Immature natural killer cell (primary cell): ENCODE results near the gene IYD. TPM values are rescaled to one million over a fixed set of nuclear protein-coding genes. Genes with fewer than 3 reads are reported as not detected.

Experiments used
- DNase-seq, 3 donors: peaks; one replicate each; pipeline ENCODE4 v3.0.0; 2022; ENCODE audit warnings: mixed read lengths in 1 of 3
- H3K27ac Mint-ChIP-seq, 6 donors: one replicate each; pipeline ENCODE4 v1.8.0; 2020; ENCODE audit warnings: mixed read lengths in 6 of 6, mild to moderate bottlenecking in 5 of 6, inconsistent platforms in 4 of 6, moderate library complexity in 3 of 6
- H3K27me3 Mint-ChIP-seq, 3 donors: one replicate each; pipeline ENCODE4 v1.8.0; 2020 to 2021; ENCODE audit warnings: low read depth in 3 of 3, mild to moderate bottlenecking in 3 of 3, mixed read lengths in 3 of 3, moderate library complexity in 3 of 3, inconsistent platforms in 1 of 3
- H3K36me3 Mint-ChIP-seq, 3 donors: one replicate each; pipeline ENCODE4 v1.8.0; 2020; ENCODE audit warnings: mixed read lengths in 3 of 3, inconsistent platforms in 2 of 3, mild to moderate bottlenecking in 2 of 3
- H3K4me1 Mint-ChIP-seq, 2 donors: one replicate each; pipeline ENCODE4 v1.8.0; 2020; ENCODE audit warnings: inconsistent platforms in 2 of 2, mild to moderate bottlenecking in 2 of 2, mixed read lengths in 2 of 2, moderate library complexity in 1 of 2
- H3K4me3 Mint-ChIP-seq, 5 donors: one replicate each; pipeline ENCODE4 v1.8.0; 2020; ENCODE audit warnings: mild to moderate bottlenecking in 5 of 5, mixed read lengths in 5 of 5, inconsistent platforms in 3 of 5, moderate library complexity in 3 of 5
- H3K9me3 Mint-ChIP-seq, 6 donors: one replicate each; pipeline ENCODE4 v1.8.0; 2020; ENCODE audit warnings: mild to moderate bottlenecking in 6 of 6, mixed read lengths in 6 of 6, inconsistent platforms in 4 of 6, moderate library complexity in 3 of 6
- polyA plus RNA-seq, 3 donors: library from polyadenylated mRNA; unstranded; fragments of 300-500 nt; fragmentation: Illumina TruSeq; gene quantifications; one replicate each; pipeline ENCODE4 v1.2.3, GENCODE V29; 2021

Gene IYD, protein sequence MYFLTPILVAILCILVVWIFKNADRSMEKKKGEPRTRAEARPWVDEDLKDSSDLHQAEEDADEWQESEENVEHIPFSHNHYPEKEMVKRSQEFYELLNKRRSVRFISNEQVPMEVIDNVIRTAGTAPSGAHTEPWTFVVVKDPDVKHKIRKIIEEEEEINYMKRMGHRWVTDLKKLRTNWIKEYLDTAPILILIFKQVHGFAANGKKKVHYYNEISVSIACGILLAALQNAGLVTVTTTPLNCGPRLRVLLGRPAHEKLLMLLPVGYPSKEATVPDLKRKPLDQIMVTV
- polyA plus RNA-seq, result not detected

DNA sequence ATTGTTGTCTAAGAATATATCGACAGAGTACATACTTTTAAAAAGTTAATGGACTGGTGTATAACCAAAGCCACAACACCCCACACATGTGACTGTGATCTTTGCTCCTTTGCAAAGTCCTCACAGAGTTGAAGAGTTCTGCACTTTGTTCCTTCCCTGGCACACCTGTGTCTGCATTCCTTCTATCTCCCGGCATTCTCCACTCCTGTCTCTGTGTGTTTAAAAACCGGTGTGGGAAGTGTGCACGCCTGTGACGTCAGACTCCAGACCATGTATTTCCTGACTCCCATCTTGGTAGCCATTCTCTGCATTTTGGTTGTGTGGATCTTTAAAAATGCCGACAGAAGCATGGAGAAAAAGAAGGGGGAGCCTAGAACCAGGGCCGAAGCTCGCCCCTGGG is at the start of gene IYD:
IYD (plus strand) TSS at position 251 of the 400 bp plus-strand sequence; CDS start at position 271, 20 bp downstream.
- Mint-ChIP-seq H3K36me3 (no peaks in the 10 kb centered on the region), H3K4me1 (no peaks in the 10 kb centered on the region), H3K4me3 (no peak within 1 kb of the TSS), H3K9me3 (no peaks in the 10 kb centered on the region), H3K27me3 (peaks cover 0 to 4% (median 1%) of the 10 kb centered on the region in 3 donors), H3K27ac (no peak within 1 kb of the TSS)
- no peak for DNase-seq

- DNase-seq, result no peak
- no peaks in the 10 kb centered on the region for H3K4me1 Mint-ChIP-seq
- H3K27ac Mint-ChIP-seq, result no peak overlapping the region
- H3K36me3 Mint-ChIP-seq, result no peaks in the 10 kb centered on the region
- peaks cover 2 to 7% (median 2%) of the 10 kb centered on the region in 3 donors for H3K27me3 Mint-ChIP-seq
- H3K4me3 Mint-ChIP-seq, result no peak overlapping the region
- H3K9me3 Mint-ChIP-seq, result peaks cover 0 to 2% (median 0%) of the 10 kb centered on the region in 6 donors
These were observed 48.9 kb upstream of the IYD start for GRCh38 chr6:150319924-150320323.

DNA sequence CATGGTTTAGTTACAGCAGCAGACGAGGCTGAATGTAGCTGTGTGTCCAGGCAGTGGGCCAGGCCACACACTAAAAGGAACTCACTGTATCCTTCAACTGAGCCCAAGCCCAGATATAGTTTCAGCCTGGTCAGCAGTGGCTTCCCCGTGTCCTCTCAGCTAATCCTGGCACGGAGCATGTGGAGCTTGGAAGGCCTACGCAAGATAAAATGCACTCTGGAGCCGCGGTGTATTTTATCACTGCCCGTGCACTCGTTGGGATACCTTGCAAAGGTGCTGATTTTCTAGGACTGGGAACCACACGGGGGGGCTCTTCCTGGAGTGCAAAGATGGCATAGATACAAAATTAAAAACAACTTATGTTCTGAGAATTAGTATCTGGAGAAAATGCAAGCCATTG is 48.4 kb upstream of the IYD start:
- Mint-ChIP-seq H3K27me3 (peaks cover 2 to 10% (median 2%) of the 10 kb centered on the region in 3 donors), H3K4me3 (no peak overlapping the region), H3K27ac (no peak overlapping the region), H3K36me3 (no peaks in the 10 kb centered on the region), H3K9me3 (peaks cover 0 to 2% (median 0%) of the 10 kb centered on the region in 6 donors), H3K4me1 (no peaks in the 10 kb centered on the region)
- no peak for DNase-seq

DNA sequence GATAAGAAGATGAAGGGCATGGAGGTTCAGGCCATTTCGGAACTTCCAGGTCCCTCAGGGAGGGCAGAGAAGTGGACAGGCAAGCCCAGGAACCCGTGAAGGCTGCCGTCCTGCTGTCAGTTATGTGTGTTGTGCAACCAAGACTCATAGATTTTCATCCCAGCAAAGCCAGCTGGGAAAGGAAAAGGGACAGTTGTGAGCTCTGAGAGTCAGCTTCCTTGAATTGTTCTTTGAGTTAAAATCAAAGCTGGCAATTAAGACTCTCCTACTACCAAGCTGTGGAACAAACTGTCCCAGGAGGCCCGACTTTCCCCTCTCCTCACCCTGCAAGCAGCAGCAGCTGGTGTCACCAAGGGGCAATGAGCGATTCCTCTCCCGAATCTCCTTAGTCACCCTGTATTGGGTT is 46.3 kb upstream of the IYD start:
- H3K9me3 Mint-ChIP-seq, result peaks cover 0 to 2% (median 0%) of the 10 kb centered on the region in 6 donors

DNA sequence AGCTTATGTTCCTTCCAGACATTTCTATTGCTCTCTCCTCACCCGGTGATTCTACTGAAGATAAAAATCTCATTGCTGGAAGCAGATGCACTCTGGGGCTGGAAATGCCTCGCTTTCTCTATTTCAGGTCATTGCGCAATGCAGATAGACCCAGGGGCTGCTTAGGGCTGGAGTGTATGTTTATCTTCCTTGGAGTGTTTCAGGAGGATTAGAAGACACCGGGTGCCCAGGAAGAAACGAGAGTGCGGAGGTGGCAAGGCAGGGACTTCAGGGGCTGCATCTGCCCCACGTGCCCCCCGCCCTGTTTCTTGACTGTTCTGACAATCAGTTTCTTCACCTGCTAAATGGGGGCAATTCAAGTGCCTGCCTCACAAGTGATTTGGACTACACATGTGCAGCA is 45.6 kb upstream of the IYD start:
- Mint-ChIP-seq H3K9me3 (peaks cover 0 to 2% (median 0%) of the 10 kb centered on the region in 6 donors), H3K27ac (no peak overlapping the region), H3K36me3 (peaks cover 0 to 3% (median 0%) of the 10 kb centered on the region in 3 donors), H3K27me3 (peaks cover 0 to 8% (median 2%) of the 10 kb centered on the region in 3 donors), H3K4me1 (no peaks in the 10 kb centered on the region), H3K4me3 (no peak overlapping the region)
- no peak for DNase-seq

More for the DNA sequence above, 46.3 kb upstream of the IYD start:
- Mint-ChIP-seq H3K4me1 (no peaks in the 10 kb centered on the region), H3K4me3 (no peak overlapping the region), H3K27ac (no peak overlapping the region), H3K36me3 (peaks cover 0 to 3% (median 0%) of the 10 kb centered on the region in 3 donors), H3K27me3 (peaks cover 0 to 8% (median 2%) of the 10 kb centered on the region in 3 donors)
- DNase-seq, result no peak

GRCh38 chr6:150324044-150324443 is 44.8 kb upstream of the IYD start:
- no peak overlapping the region for H3K4me3 Mint-ChIP-seq
- H3K36me3 Mint-ChIP-seq, result peaks cover 0 to 3% (median 0%) of the 10 kb centered on the region in 3 donors
- no peak overlapping the region for H3K27ac Mint-ChIP-seq
- peaks cover 0 to 8% (median 2%) of the 10 kb centered on the region in 3 donors for H3K27me3 Mint-ChIP-seq
- H3K4me1 Mint-ChIP-seq, result no peaks in the 10 kb centered on the region
- peaks cover 0 to 2% (median 0%) of the 10 kb centered on the region in 6 donors for H3K9me3 Mint-ChIP-seq
- no peak for DNase-seq

- no peak for DNase-seq
- Mint-ChIP-seq H3K9me3 (peaks cover 0 to 2% (median 0%) of the 10 kb centered on the region in 6 donors), H3K4me3 (no peak overlapping the region), H3K27me3 (peaks cover 0 to 8% (median 2%) of the 10 kb centered on the region in 3 donors), H3K27ac (no peak overlapping the region), H3K4me1 (no peaks in the 10 kb centered on the region), H3K36me3 (peaks cover 0 to 3% (median 0%) of the 10 kb centered on the region in 3 donors)
These were observed 43.6 kb upstream of the IYD start for GRCh38 chr6:150325066-150325772.

GRCh38 chr6:150327117-150327774 is 41.6 kb upstream of the IYD start:
- peaks cover 0 to 9% (median 2%) of the 10 kb centered on the region in 3 donors for H3K27me3 Mint-ChIP-seq
- H3K9me3 Mint-ChIP-seq, result peaks cover 0 to 2% (median 0%) of the 10 kb centered on the region in 6 donors
- H3K36me3 Mint-ChIP-seq, result peaks cover 0 to 3% (median 0%) of the 10 kb centered on the region in 3 donors
- DNase-seq, result no peak
- no peak overlapping the region for H3K4me3 Mint-ChIP-seq
- H3K27ac Mint-ChIP-seq, result no peak overlapping the region
- no peaks in the 10 kb centered on the region for H3K4me1 Mint-ChIP-seq

- H3K4me3 Mint-ChIP-seq, result no peak overlapping the region
- peaks cover 0 to 2% (median 0%) of the 10 kb centered on the region in 6 donors for H3K9me3 Mint-ChIP-seq
- peaks cover 0 to 3% (median 0%) of the 10 kb centered on the region in 3 donors for H3K36me3 Mint-ChIP-seq
- H3K27ac Mint-ChIP-seq, result no peak overlapping the region
- no peak for DNase-seq
- peaks cover 0 to 8% (median 4%) of the 10 kb centered on the region in 3 donors for H3K27me3 Mint-ChIP-seq
- no peaks in the 10 kb centered on the region for H3K4me1 Mint-ChIP-seq
These were observed 39.9 kb upstream of the IYD start for GRCh38 chr6:150328744-150329405.

GRCh38 chr6:150331344-150331743 is 37.5 kb upstream of the IYD start:
- no peak overlapping the region for H3K27ac Mint-ChIP-seq
- H3K27me3 Mint-ChIP-seq, result peaks cover 0 to 5% (median 2%) of the 10 kb centered on the region in 3 donors
- H3K36me3 Mint-ChIP-seq, result no peaks in the 10 kb centered on the region
- no peak for DNase-seq
- H3K9me3 Mint-ChIP-seq, result no peaks in the 10 kb centered on the region
- no peaks in the 10 kb centered on the region for H3K4me1 Mint-ChIP-seq
- no peak overlapping the region for H3K4me3 Mint-ChIP-seq

DNA sequence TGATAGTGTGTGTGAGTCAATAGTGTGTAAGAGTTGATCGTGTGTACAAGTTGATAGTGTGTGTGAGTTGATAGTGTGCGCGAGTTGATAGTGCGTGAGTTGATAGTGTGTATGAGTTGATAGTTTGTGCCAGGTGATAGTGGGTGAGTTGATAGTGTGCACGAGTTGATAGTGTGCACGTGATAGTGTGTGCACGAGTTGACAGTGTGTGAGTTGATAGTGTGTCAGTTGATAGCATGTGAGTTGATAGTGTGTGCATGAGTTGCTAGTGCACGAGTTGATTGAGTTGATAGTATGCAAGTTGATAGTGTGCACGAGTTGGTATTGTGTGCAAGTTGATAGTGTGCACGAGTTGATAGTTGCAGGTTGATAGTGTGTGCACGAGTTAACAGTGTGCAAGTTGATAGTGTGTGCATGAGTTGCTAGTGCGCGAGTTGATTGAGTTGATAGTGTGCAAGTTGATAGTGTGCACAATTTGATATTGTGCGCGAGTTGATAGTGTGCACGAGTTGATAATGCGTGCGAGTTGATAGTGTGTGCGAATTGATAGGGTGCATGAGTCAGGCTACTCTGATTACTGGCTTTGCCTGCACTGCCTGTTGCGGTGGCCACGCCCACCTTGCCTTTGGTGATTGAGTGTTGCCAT is 35.8 kb upstream of the IYD start:
- H3K9me3 Mint-ChIP-seq, result no peaks in the 10 kb centered on the region
- H3K4me1 Mint-ChIP-seq, result no peaks in the 10 kb centered on the region
- H3K4me3 Mint-ChIP-seq, result no peak overlapping the region
- no peak overlapping the region for H3K27ac Mint-ChIP-seq
- no peaks in the 10 kb centered on the region for H3K36me3 Mint-ChIP-seq
- DNase-seq, result no peak
- H3K27me3 Mint-ChIP-seq, result peaks cover 0 to 8% (median 2%) of the 10 kb centered on the region in 3 donors

- Mint-ChIP-seq H3K27me3 (peaks cover 0 to 8% (median 2%) of the 10 kb centered on the region in 3 donors), H3K4me3 (no peak overlapping the region), H3K36me3 (no peaks in the 10 kb centered on the region), H3K27ac (no peak overlapping the region), H3K4me1 (no peaks in the 10 kb centered on the region), H3K9me3 (no peaks in the 10 kb centered on the region)
- no peak for DNase-seq
These were observed 35.2 kb upstream of the IYD start for GRCh38 chr6:150333585-150333941.
